Nephron (organoid): ENCODE measurements around the gene SOCS1.
A peak's percentile ranks its signal among the peaks of the same experiment; 100 is the strongest.

Experiments
- H3K27ac Mint-ChIP-seq, 3 experiments: 2 replicates each; pipeline ENCODE4 v1.8.0; 2020; ENCODE audit warnings: mixed read lengths in 3 of 3, mild to moderate bottlenecking in 2 of 3, moderate library complexity in 1 of 3
- H3K27me3 Mint-ChIP-seq: 2 replicates; pipeline ENCODE4 v1.8.0; 2021; ENCODE audit warnings: low read depth, mild to moderate bottlenecking, moderate library complexity, mixed read lengths
- H3K36me3 Mint-ChIP-seq: 2 replicates; pipeline ENCODE4 v1.8.0; 2020; ENCODE audit warnings: low read depth, mixed read lengths
- H3K4me1 Mint-ChIP-seq: 2 replicates; pipeline ENCODE4 v1.8.0; 2020; ENCODE audit warnings: mixed read lengths
- H3K4me3 Mint-ChIP-seq, 3 experiments: 2 replicates each; pipeline ENCODE4 v1.8.0; 2020; ENCODE audit warnings: mild to moderate bottlenecking in 3 of 3, mixed read lengths in 3 of 3, moderate library complexity in 2 of 3
- H3K9me3 Mint-ChIP-seq: 2 replicates; pipeline ENCODE4 v1.8.0; 2020; ENCODE audit warnings: mixed read lengths
- TF ChIP-seq, protein P1 (sequence below), 3 experiments: fragments of 200-600 bp; sonication (generic); IDR thresholded peaks; one replicate each; pipeline ENCODE4 v1.5.0; 2021; ENCODE audit warnings: antibody characterized with exemption in 3 of 3; ENCODE audit not compliant: unreplicated experiment in 3 of 3

SOCS1 gene

GRCh38 chr16:11218604-11218962 lies 37.4 kb downstream of the SOCS1 start:
- H3K4me3 Mint-ChIP-seq: no peak overlapping the region
- H3K27ac Mint-ChIP-seq: no peak overlapping the region
- peaks cover 5% of the 10 kb centered on the region for H3K27me3 Mint-ChIP-seq
- TF ChIP-seq, protein P1, sequence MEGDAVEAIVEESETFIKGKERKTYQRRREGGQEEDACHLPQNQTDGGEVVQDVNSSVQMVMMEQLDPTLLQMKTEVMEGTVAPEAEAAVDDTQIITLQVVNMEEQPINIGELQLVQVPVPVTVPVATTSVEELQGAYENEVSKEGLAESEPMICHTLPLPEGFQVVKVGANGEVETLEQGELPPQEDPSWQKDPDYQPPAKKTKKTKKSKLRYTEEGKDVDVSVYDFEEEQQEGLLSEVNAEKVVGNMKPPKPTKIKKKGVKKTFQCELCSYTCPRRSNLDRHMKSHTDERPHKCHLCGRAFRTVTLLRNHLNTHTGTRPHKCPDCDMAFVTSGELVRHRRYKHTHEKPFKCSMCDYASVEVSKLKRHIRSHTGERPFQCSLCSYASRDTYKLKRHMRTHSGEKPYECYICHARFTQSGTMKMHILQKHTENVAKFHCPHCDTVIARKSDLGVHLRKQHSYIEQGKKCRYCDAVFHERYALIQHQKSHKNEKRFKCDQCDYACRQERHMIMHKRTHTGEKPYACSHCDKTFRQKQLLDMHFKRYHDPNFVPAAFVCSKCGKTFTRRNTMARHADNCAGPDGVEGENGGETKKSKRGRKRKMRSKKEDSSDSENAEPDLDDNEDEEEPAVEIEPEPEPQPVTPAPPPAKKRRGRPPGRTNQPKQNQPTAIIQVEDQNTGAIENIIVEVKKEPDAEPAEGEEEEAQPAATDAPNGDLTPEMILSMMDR (IDR thresholded peaks at IDR 0.05; ENCODE audit: unreplicated experiment in 3 of 3): peak in 2 of 3 experiments; percentile 4 to 37
- H3K36me3 Mint-ChIP-seq: peaks cover 3% of the 10 kb centered on the region
- H3K4me1 Mint-ChIP-seq: no peaks in the 10 kb centered on the region
- H3K9me3 Mint-ChIP-seq: peaks cover 14% of the 10 kb centered on the region

DNA sequence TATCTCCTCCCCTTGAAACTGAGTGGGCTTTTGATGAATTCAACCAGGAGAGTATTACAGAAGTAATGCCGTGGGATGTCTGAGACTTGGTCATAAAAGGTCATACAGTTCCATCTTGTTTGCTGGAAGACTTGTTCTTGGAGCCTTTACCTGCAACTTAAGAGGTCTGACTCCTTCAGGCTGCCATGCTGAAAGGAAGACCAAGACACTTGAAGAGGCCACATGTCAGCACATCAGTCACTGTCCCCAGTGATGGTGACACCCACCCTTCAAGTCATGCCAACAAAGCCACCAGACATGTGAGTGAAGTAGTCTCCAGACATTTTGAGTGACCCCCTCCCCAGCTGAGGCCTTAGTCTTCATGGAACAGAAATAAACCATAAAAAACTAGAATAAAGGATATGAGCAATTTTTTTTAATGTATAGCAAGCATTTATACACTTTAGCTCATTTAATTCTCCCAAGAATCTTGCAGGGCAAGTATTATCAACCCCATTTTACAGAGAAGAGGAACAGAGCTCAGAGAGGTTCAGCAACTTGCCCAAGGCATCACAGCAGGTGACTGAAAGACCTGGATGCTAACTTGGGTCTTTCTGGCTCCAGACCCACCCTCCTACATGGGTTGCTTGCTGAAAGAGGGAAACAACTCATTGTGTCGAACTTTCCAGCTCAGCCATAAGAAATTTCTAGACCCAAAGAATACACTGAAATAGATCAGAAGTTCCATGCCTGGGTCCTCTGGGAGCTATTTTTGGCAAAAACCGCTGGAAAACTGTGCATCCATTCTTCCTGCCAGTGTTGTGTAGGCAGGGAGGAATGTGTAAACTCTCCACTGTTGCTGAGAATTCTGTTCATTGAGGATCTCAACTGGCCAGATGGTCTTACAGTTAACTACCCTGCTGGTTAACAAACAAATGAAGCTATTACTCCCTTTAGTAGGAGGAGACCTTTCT lies 38.1 kb downstream of the SOCS1 start:
- TF ChIP-seq, protein P1 (IDR thresholded peaks at IDR 0.05; ENCODE audit: unreplicated experiment in 3 of 3): no peak
- no peak overlapping the region for H3K4me3 Mint-ChIP-seq
- H3K27me3 Mint-ChIP-seq: peaks cover 1% of the 10 kb centered on the region
- H3K9me3 Mint-ChIP-seq: peaks cover 14% of the 10 kb centered on the region
- no peaks in the 10 kb centered on the region for H3K4me1 Mint-ChIP-seq
- H3K36me3 Mint-ChIP-seq: peaks cover 3% of the 10 kb centered on the region
- no peak overlapping the region for H3K27ac Mint-ChIP-seq

DNA sequence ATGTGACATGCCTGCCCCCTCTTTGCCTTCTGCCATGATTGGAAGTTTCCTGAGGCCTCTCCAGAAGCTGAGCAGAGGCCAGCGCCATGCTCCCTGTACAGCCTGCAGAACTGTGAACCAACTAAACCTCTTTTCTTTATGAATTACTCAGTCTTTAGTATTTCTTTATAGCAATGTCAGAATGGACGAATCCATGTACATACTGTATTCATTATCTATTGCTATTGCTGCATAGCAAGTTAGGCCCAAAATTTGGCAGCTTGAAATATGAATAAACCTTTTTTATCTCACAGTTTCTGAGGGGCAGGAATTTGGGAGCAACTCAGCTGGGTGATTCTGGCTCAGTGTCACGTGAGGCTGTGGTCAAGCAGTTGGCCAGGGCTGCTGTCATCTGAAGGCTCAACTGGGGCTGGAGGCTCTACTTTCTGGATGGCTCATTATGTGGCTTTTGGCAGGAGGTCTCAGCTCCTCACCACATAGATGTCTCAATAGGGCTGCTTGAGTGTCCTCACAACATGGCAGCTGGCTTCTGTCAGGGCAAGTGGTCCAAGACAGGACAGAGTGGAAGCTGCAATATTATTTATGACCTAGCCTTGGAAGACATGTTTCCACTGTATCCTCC lies 40.0 kb downstream of the SOCS1 start:
- H3K4me1 Mint-ChIP-seq: peaks cover 16% of the 10 kb centered on the region
- H3K4me3 Mint-ChIP-seq: no peak overlapping the region
- H3K27ac Mint-ChIP-seq: no peak overlapping the region
- H3K27me3 Mint-ChIP-seq: peaks cover 3% of the 10 kb centered on the region
- peaks cover 14% of the 10 kb centered on the region for H3K9me3 Mint-ChIP-seq
- H3K36me3 Mint-ChIP-seq: peaks cover 3% of the 10 kb centered on the region
- TF ChIP-seq, protein P1 (IDR thresholded peaks at IDR 0.05; ENCODE audit: unreplicated experiment in 3 of 3): no peak

GRCh38 chr16:11213799-11214198 lies 42.2 kb downstream of the SOCS1 start:
- peaks cover 3% of the 10 kb centered on the region for H3K36me3 Mint-ChIP-seq

DNA sequence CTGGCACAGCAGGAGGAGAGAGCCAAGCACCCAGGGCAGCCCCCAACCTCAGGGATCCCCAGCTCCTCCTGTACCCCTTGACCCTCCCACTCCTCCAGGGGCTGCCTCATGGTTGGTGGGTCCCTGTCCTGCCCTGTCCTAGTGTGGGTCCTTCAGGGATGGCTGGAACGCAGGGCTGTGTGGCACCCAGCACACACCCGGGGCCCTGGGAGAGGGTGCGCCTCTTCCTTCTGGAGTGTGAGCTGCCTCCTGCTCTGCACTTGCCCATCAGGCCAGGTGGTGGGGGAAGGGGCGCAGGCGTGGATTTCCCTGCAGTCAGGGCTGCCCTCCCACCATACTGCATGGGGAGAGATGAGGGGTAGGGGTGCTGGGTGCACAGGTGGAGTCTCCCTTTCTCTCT lies 42.6 kb downstream of the SOCS1 start:
- Mint-ChIP-seq H3K4me1 (peaks cover 20% of the 10 kb centered on the region), H3K27me3 (peaks cover 3% of the 10 kb centered on the region), H3K27ac (no peak overlapping the region), H3K9me3 (peaks cover 14% of the 10 kb centered on the region), H3K36me3 (peaks cover 3% of the 10 kb centered on the region), H3K4me3 (no peak overlapping the region)
- TF ChIP-seq, protein P1 (IDR thresholded peaks at IDR 0.05; ENCODE audit: unreplicated experiment in 3 of 3): no peak

More at GRCh38 chr16:11213799-11214198, 42.2 kb downstream of the SOCS1 start:
- peaks cover 14% of the 10 kb centered on the region for H3K9me3 Mint-ChIP-seq
- H3K4me1 Mint-ChIP-seq: peaks cover 20% of the 10 kb centered on the region
- H3K27ac Mint-ChIP-seq: no peak overlapping the region
- TF ChIP-seq, protein P1 (IDR thresholded peaks at IDR 0.05; ENCODE audit: unreplicated experiment in 3 of 3): no peak
- H3K27me3 Mint-ChIP-seq: peaks cover 3% of the 10 kb centered on the region
- no peak overlapping the region for H3K4me3 Mint-ChIP-seq
